Ectodermal cell (in vitro differentiated cells): Measurements from ENCODE around the gene ANXA3.

Experiments
- H3K27ac ChIP-seq: 2 replicates; pipeline ENCODE4 v1.7.0; 2013; ENCODE audit warnings: mild to moderate bottlenecking, low read depth, low read length; ENCODE audit not compliant: insufficient read depth, poor library complexity, severe bottlenecking
- H3K27me3 ChIP-seq: 2 replicates; pipeline ENCODE4 v1.7.0; 2013; ENCODE audit warnings: mild to moderate bottlenecking, low read length; ENCODE audit not compliant: insufficient read depth, control insufficient read depth, poor library complexity, severe bottlenecking
- H3K36me3 ChIP-seq: one replicate; pipeline ENCODE4 v1.7.0; 2013; ENCODE audit warnings: low read length; ENCODE audit not compliant: control insufficient read depth, insufficient read depth
- H3K4me1 ChIP-seq: one replicate; pipeline ENCODE4 v1.7.0; 2013; ENCODE audit warnings: low read length; ENCODE audit not compliant: control insufficient read depth, insufficient read depth
- H3K4me3 ChIP-seq: 2 replicates; pipeline ENCODE4 v1.7.0; 2013; ENCODE audit warnings: low read depth, low read length, control low read depth; ENCODE audit not compliant: insufficient read depth
- H3K9me3 ChIP-seq: 2 replicates; pipeline ENCODE4 v1.7.0; 2013; ENCODE audit warnings: mild to moderate bottlenecking, low read length, moderate library complexity; ENCODE audit not compliant: control insufficient read depth
- WGBS, 2 experiments: methylation state at CpG; one replicate each; pipeline ENCODE4 v1.1.7; 2013; ENCODE audit warnings: missing lambda C conversion rate in 2 of 2; 5-methylcytosine and 5-hydroxymethylcytosine counted together

The ANXA3 gene

DNA sequence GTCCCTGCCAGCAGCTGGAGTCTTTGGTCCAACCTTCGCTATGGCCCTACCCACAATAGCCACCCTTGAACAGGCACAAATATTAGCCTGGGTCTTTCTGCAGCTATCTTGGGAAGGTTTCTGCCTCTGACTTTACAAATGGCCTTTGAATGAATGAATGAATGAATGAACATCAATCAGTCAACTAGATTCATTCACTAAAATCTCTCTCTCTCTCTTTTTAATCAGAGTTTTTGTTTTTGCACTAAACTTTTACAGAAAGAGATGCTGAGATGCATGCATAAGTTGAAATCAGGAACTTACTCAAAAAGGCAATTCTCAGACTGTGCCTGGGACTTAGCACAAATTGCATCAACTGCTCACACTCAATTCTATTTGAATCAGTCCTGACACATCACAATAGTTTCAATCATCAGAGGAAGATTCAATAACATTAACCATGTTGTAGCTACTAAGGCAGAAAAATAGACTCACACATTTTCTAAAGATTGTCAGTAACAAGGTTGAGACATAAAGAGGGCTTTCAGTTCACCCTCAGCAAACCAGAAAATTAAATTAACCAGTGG is 55.0 kb downstream of the ANXA3 start:
- Histone ChIP-seq H3K27ac (no peak overlapping the region), H3K4me1 (no peaks in the 10 kb centered on the region), H3K9me3 (no peaks in the 10 kb centered on the region), H3K36me3 (no peaks in the 10 kb centered on the region), H3K27me3 (no peaks in the 10 kb centered on the region), H3K4me3 (no peak overlapping the region)
- WGBS, 2 experiments: 70 to 83% methylated on average over 1 of the region's 1 CpG

DNA sequence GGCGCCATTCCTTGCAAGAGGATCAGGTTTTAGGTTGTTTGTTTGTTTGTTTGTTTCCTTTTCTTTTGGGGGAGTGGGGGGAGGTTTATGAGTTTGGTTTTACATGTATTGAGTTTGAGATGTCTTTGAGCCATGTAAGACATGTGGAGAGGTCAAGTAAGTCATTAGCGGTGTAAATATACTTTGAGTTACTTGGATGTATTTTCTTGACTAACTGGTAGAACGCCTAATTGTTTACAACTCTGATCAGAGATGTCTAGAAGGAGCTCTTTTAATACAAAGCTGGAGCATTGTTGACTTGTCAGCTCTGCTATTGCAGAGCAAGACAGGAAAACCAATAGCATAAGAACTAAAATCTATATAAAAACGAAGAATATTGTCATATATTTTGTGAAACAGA is 57.1 kb downstream of the ANXA3 start:
- 92 to 94% methylated on average over 3 of the region's 4 CpGs for WGBS, 2 experiments
- Histone ChIP-seq H3K4me3 (no peak overlapping the region), H3K27me3 (no peaks in the 10 kb centered on the region), H3K36me3 (no peaks in the 10 kb centered on the region), H3K27ac (no peak overlapping the region), H3K4me1 (no peaks in the 10 kb centered on the region), H3K9me3 (no peaks in the 10 kb centered on the region)

DNA sequence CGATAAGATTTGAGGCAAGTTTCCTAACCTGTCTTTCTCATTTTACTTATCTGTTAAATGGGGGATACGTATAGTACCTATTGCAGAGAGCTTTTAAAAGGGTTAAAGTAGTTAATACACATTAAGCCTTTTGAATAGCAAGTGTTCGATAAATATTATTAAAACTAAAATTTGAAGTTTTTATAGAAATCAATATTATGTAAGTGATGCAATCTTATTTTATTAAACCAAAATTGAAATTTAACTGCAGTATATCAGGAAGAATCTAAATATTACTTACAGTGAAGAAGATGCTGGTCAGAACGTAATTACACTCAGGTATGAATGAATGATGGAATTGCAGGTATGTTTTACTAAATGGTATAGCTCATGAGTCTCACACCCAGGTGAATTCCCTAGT is 58.0 kb downstream of the ANXA3 start:
- no peaks in the 10 kb centered on the region for H3K27me3 ChIP-seq
- no peaks in the 10 kb centered on the region for H3K4me1 ChIP-seq
- H3K36me3 ChIP-seq: no peaks in the 10 kb centered on the region
- no peaks in the 10 kb centered on the region for H3K9me3 ChIP-seq
- no peak overlapping the region for H3K27ac ChIP-seq
- WGBS, 2 experiments: 44 to 92% methylated on average over 1 to 3 of the region's 4 CpGs
- H3K4me3 ChIP-seq: no peak overlapping the region

- 92 to 95% methylated on average over 3 of the region's 3 CpGs for WGBS, 2 experiments
- H3K9me3 ChIP-seq: no peaks in the 10 kb centered on the region
- H3K36me3 ChIP-seq: no peaks in the 10 kb centered on the region
- H3K27ac ChIP-seq: no peak overlapping the region
- no peaks in the 10 kb centered on the region for H3K27me3 ChIP-seq
- H3K4me1 ChIP-seq: no peaks in the 10 kb centered on the region
- no peak overlapping the region for H3K4me3 ChIP-seq
Measured at GRCh38 chr4:78610546-78611214, 59.1 kb downstream of the ANXA3 start.

GRCh38 chr4:78611215-78611558 is 59.6 kb downstream of the ANXA3 start:
- Histone ChIP-seq H3K36me3 (no peaks in the 10 kb centered on the region), H3K27ac (no peak overlapping the region), H3K4me3 (no peak overlapping the region), H3K9me3 (no peaks in the 10 kb centered on the region), H3K27me3 (no peaks in the 10 kb centered on the region), H3K4me1 (no peaks in the 10 kb centered on the region)
- 88 to 96% methylated on average over 2 of the region's 2 CpGs for WGBS, 2 experiments

- H3K36me3 ChIP-seq: no peaks in the 10 kb centered on the region
- no peaks in the 10 kb centered on the region for H3K9me3 ChIP-seq
- H3K27me3 ChIP-seq: no peaks in the 10 kb centered on the region
- no peak overlapping the region for H3K27ac ChIP-seq
- 88 to 96% methylated on average over 3 of the region's 3 CpGs for WGBS, 2 experiments
- H3K4me1 ChIP-seq: no peaks in the 10 kb centered on the region
- H3K4me3 ChIP-seq: no peak overlapping the region
Measured at GRCh38 chr4:78612398-78613178, 61.0 kb downstream of the ANXA3 start.

DNA sequence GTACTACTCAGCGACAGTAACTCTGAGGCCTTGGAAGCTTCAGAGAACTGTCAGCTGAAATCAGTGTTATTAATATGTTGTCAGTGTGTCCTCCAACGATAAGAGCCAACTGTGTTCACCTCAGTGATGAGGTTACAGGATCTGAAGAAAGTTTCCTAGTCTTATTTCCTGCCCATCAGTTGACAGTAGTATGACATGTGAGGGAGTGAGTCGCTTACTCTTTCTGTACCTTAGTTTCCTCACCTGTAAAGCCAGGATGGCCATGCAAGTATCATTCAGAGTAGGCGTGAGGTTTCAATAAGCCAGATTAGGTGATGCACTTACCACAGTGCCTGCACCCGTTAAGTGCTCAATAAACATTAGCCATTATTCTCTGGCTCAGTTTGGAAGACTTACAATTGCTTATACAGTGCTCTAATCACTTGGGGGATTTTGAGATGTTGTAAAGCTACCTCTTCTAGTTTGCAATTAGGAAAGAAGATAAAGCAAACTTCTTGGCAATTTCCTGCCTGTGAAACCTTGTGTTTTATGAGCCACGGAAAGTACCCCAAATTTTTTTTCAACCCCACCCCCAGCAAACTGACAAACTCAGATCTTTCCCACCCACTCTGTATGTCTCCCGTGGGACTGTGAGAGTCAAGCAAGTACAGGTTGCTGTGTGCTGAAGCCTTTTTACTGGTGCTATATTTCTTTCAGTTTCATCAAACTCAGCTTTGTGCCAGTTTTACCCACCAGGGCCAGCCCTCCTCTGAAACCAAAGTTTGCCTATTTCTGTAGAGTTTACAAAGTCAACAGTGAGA is 62.2 kb downstream of the ANXA3 start:
- 92 to 93% methylated on average over 7 of the region's 7 CpGs for WGBS, 2 experiments
- Histone ChIP-seq H3K36me3 (no peaks in the 10 kb centered on the region), H3K4me1 (no peaks in the 10 kb centered on the region)

GRCh38 chr4:78616046-78616498 is 64.5 kb downstream of the ANXA3 start:
- H3K27me3 ChIP-seq: no peaks in the 10 kb centered on the region
- no peaks in the 10 kb centered on the region for H3K9me3 ChIP-seq
- no peak overlapping the region for H3K27ac ChIP-seq
- no peak overlapping the region for H3K4me3 ChIP-seq
- 92% methylated on average over 6 to 7 of the region's 7 CpGs for WGBS, 2 experiments
- no peaks in the 10 kb centered on the region for H3K4me1 ChIP-seq
- no peaks in the 10 kb centered on the region for H3K36me3 ChIP-seq

More for the DNA sequence above, 62.2 kb downstream of the ANXA3 start:
- Histone ChIP-seq H3K4me3 (no peak overlapping the region), H3K27me3 (no peaks in the 10 kb centered on the region), H3K27ac (no peak overlapping the region), H3K9me3 (no peaks in the 10 kb centered on the region)

GRCh38 chr4:78618436-78618835 is 66.9 kb downstream of the ANXA3 start:
- 82 to 88% methylated on average over 1 of the region's 1 CpG for WGBS, 2 experiments
- H3K36me3 ChIP-seq: no peaks in the 10 kb centered on the region
- no peak overlapping the region for H3K4me3 ChIP-seq
- H3K4me1 ChIP-seq: no peaks in the 10 kb centered on the region
- H3K27ac ChIP-seq: no peak overlapping the region
- H3K9me3 ChIP-seq: no peaks in the 10 kb centered on the region
- H3K27me3 ChIP-seq: no peaks in the 10 kb centered on the region

DNA sequence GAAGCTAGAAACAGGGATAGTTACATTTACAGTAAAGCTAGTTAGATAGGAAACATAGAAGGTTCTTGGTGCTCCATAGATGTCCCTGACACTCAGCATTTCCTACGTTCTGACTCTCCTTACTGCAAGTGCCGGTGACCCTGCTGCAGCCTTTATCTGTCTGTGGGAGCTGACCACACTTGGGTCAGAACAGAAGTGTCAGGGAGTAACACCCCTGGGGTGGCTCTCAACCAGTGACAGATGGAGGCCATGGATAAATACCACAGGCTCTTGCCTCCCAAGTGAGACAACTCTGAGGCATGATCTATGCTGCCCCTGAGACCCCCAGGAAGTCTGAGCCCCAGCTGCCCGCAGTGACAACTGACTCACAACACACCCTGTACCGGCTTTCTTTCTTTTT is 69.8 kb downstream of the ANXA3 start:
- Histone ChIP-seq H3K36me3 (no peaks in the 10 kb centered on the region), H3K9me3 (no peaks in the 10 kb centered on the region), H3K27me3 (no peaks in the 10 kb centered on the region), H3K4me1 (no peaks in the 10 kb centered on the region), H3K4me3 (no peak overlapping the region), H3K27ac (no peak overlapping the region)
- WGBS, 2 experiments: 89 to 93% methylated on average over 4 of the region's 4 CpGs
